ENCODE results near the gene SEC63.

DNA sequence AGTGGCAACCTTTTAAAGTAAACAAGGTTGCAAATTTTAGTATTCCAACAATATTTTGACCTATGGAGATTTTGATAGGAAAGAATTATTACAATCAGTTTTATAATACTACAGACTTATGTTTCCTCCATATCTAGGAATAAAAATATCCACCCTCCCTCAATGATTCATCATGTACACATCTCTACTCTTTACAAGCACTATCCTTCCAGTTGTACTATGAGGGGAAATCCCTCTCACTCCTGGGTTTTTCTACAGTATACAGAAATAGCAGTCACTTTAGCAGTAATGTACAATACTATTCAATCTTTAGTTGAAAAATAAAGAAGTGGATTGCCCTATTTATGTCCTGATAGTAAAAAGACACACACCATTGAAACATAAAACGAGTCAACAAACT is 87.6 kb downstream of the SEC63 start:
- TF ChIP-seq CTCF (conservative IDR thresholded peaks at IDR 0.05 in 1 of 2, IDR thresholded peaks at IDR 0.05 in 1 of 2; ENCODE audit: low read depth in 1 of 2, low read length in 2 of 2), result no peak
- no peak for TF ChIP-seq EZH2 (IDR thresholded peaks at IDR 0.05; ENCODE audit: low read length, missing control alignments)

Data from fibroblast of lung (primary cell).